Measurements from ENCODE around the gene CROCC2. TPM values are rescaled to one million over a fixed set of nuclear protein-coding genes. Genes with fewer than 3 reads are reported as not detected.

CROCC2 gene
- total RNA-seq, 1 experiment from 2014 or later = not detected

GRCh38 chr2:240932001-240932723 is 26.0 kb downstream of the CROCC2 start:
- Histone ChIP-seq H4K20me1 (ENCODE audit: insufficient read depth) (no peaks in the 10 kb centered on the region), H3K27me3 (ENCODE audit: insufficient read depth, low read length) (no peaks in the 10 kb centered on the region), H3K9me2 (ENCODE audit: insufficient read depth) (no peaks in the 10 kb centered on the region), H3K27ac (ENCODE audit: low read depth, low read length) (no peak overlapping the region), H2AFZ (ENCODE audit: low read depth, low read length, poor library complexity, severe bottlenecking) (no peak overlapping the region), H3K4me3 (replicated peaks in 1 of 2; ENCODE audit: low read depth in 1 of 2, low read length in 2 of 2) (no peak overlapping the region), H3K4me2 (ENCODE audit: low read length) (no peak overlapping the region), H3K9ac (ENCODE audit: low read length) (no peak overlapping the region), H3K9me3 (ENCODE audit: control insufficient read depth in 1 of 2, insufficient read depth in 1 of 2, low read depth in 1 of 2, low read length in 2 of 2) (no peaks in the 10 kb centered on the region; a peak in 1 of 4 replicates), H3K4me1 (ENCODE audit: control insufficient read depth in 1 of 2, insufficient read depth in 2 of 2, low read length in 2 of 2) (no peaks in the 10 kb centered on the region), H3K79me2 (ENCODE audit: insufficient read depth, low read length) (no peaks in the 10 kb centered on the region), H3K36me3 (ENCODE audit: control insufficient read depth in 1 of 2, insufficient read depth in 2 of 2, low read length in 2 of 2) (no peaks in the 10 kb centered on the region)
- CTCF ChIA-PET = no interaction called here
- ATAC-seq = no peak
- RAD21 ChIA-PET (ENCODE audit: low non-redundant PET in 1 of 2, low total read pairs in 2 of 2, uncharacterized antibody in 2 of 2, unreplicated experiment in 2 of 2) = no interaction called here
- intact Hi-C loops (cut with micrococcal nuclease) = no loop called here
- POLR2A ChIA-PET = no interaction called here
- BruUV-seq (replicated peaks) = no TSS peak
- TF ChIP-seq ZNF274 (IDR thresholded peaks at IDR 0.05; ENCODE audit: low read depth, low read length) (no peak), POLR2AphosphoS5 (IDR thresholded peaks at IDR 0.05; ENCODE audit: low read depth, low read length) (no peak), YY1 (IDR thresholded peaks at IDR 0.05; ENCODE audit: extremely low read depth, insufficient replicate concordance, low read depth, low read length) (no peak), EGR1 (IDR thresholded peaks at IDR 0.05; ENCODE audit: low read depth) (no peak), EZH2phosphoT487 (IDR thresholded peaks at IDR 0.05; ENCODE audit: borderline replicate concordance) (no peak), SIN3A (IDR thresholded peaks at IDR 0.05; ENCODE audit: low read depth) (no peak), ATF3 (IDR thresholded peaks at IDR 0.05) (no peak), FOSL1 (IDR thresholded peaks at IDR 0.05; ENCODE audit: low read depth) (no peak), CBX3 (IDR thresholded peaks at IDR 0.05; ENCODE audit: low read depth) (no peak), CEBPB (IDR thresholded peaks at IDR 0.05; ENCODE audit: low read depth) (no peak), POLR2A (IDR thresholded peaks at IDR 0.05; ENCODE audit: borderline replicate concordance, extremely low read depth, insufficient read depth, insufficient read length) (no peak), RAD21 (IDR thresholded peaks at IDR 0.05; ENCODE audit: low read depth) (no peak), SP1 (IDR thresholded peaks at IDR 0.05; ENCODE audit: low read depth) (no peak), SRF (IDR thresholded peaks at IDR 0.05; ENCODE audit: low read depth) (no peak), TCF7L2 (IDR thresholded peaks at IDR 0.05; ENCODE audit: borderline replicate concordance, extremely low read depth, insufficient read depth, insufficient read length) (no peak)
- TF ChIP-seq, protein P1, sequence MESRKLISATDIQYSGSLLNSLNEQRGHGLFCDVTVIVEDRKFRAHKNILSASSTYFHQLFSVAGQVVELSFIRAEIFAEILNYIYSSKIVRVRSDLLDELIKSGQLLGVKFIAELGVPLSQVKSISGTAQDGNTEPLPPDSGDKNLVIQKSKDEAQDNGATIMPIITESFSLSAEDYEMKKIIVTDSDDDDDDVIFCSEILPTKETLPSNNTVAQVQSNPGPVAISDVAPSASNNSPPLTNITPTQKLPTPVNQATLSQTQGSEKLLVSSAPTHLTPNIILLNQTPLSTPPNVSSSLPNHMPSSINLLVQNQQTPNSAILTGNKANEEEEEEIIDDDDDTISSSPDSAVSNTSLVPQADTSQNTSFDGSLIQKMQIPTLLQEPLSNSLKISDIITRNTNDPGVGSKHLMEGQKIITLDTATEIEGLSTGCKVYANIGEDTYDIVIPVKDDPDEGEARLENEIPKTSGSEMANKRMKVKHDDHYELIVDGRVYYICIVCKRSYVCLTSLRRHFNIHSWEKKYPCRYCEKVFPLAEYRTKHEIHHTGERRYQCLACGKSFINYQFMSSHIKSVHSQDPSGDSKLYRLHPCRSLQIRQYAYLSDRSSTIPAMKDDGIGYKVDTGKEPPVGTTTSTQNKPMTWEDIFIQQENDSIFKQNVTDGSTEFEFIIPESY (IDR thresholded peaks at IDR 0.05; ENCODE audit: extremely low read depth, insufficient replicate concordance, low read length) = no peak
- TF ChIP-seq, protein P2, sequence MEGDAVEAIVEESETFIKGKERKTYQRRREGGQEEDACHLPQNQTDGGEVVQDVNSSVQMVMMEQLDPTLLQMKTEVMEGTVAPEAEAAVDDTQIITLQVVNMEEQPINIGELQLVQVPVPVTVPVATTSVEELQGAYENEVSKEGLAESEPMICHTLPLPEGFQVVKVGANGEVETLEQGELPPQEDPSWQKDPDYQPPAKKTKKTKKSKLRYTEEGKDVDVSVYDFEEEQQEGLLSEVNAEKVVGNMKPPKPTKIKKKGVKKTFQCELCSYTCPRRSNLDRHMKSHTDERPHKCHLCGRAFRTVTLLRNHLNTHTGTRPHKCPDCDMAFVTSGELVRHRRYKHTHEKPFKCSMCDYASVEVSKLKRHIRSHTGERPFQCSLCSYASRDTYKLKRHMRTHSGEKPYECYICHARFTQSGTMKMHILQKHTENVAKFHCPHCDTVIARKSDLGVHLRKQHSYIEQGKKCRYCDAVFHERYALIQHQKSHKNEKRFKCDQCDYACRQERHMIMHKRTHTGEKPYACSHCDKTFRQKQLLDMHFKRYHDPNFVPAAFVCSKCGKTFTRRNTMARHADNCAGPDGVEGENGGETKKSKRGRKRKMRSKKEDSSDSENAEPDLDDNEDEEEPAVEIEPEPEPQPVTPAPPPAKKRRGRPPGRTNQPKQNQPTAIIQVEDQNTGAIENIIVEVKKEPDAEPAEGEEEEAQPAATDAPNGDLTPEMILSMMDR (IDR thresholded peaks at IDR 0.05 in 2 of 3, conservative IDR thresholded peaks at IDR 0.05 in 1 of 3; ENCODE audit: borderline replicate concordance in 1 of 3, insufficient read depth in 1 of 3, low read depth in 2 of 3, low read length in 2 of 3) = no peak
- no peak for DNase-seq (ENCODE audit: low read depth, low spot score)
